Neural cell (in vitro differentiated cells): ENCODE results near the gene SLC16A10.

Source experiments
- SMC3 ChIP-seq: fragments of 450-650 bp; conservative IDR thresholded peaks from 2 replicates; pipeline ENCODE4 v1.6.1; 2014; ENCODE audit warnings: antibody characterized with exemption, mild to moderate bottlenecking, moderate library complexity; ENCODE audit not compliant: poor library complexity
- TF ChIP-seq, protein P1 (sequence below): fragments of 450-650 bp; IDR thresholded peaks from 2 replicates; pipeline ENCODE4 v1.5.1; 2014; ENCODE audit warnings: antibody characterized with exemption, mild to moderate bottlenecking, moderate library complexity; ENCODE audit not compliant: poor library complexity, severe bottlenecking

GRCh38 chr6:111114482-111114881 is 27.2 kb downstream of the SLC16A10 start:
- TF ChIP-seq SMC3 = no peak
- TF ChIP-seq, protein P1, sequence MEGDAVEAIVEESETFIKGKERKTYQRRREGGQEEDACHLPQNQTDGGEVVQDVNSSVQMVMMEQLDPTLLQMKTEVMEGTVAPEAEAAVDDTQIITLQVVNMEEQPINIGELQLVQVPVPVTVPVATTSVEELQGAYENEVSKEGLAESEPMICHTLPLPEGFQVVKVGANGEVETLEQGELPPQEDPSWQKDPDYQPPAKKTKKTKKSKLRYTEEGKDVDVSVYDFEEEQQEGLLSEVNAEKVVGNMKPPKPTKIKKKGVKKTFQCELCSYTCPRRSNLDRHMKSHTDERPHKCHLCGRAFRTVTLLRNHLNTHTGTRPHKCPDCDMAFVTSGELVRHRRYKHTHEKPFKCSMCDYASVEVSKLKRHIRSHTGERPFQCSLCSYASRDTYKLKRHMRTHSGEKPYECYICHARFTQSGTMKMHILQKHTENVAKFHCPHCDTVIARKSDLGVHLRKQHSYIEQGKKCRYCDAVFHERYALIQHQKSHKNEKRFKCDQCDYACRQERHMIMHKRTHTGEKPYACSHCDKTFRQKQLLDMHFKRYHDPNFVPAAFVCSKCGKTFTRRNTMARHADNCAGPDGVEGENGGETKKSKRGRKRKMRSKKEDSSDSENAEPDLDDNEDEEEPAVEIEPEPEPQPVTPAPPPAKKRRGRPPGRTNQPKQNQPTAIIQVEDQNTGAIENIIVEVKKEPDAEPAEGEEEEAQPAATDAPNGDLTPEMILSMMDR = no peak
